Measurements from ENCODE around the gene TNKS2. TPM values are rescaled to one million over a fixed set of nuclear protein-coding genes. Genes with fewer than 3 reads are reported as not detected.

The TNKS2 gene
- total RNA-seq, 2 experiments from 2014 or later = 33.8 to 36.3 TPM

- no peak overlapping the region for H3K4me3 Mint-ChIP-seq
- H3K27ac Mint-ChIP-seq = no peak overlapping the region
- no peaks in the 10 kb centered on the region for H3K9me3 Mint-ChIP-seq
- peaks cover 44% of the 10 kb centered on the region for H3K36me3 Mint-ChIP-seq (ENCODE audit: low read depth)
- no peaks in the 10 kb centered on the region for H3K27me3 Mint-ChIP-seq
- DNase-seq = no peak
- CTCF ChIA-PET = interaction anchor here (1.6 kb wide), 1 partner anchor 9 kb away, joined by 6 read pairs; no protein-coding TSS in a partner anchor
- H3K4me1 Mint-ChIP-seq = no peaks in the 10 kb centered on the region
- POLR2A ChIA-PET = no interaction called here
Observed at GRCh38 chr10:91843083-91843482, 44.9 kb downstream of the TNKS2 start.

- CTCF ChIA-PET = interaction anchor here (0.6 to 1.0 kb wide), 4 partner anchors 40 to 1572 kb away, joined by 3 read pairs; no protein-coding TSS in a partner anchor
- H3K4me1 Mint-ChIP-seq = no peaks in the 10 kb centered on the region
- peaks cover 44% of the 10 kb centered on the region for H3K36me3 Mint-ChIP-seq (ENCODE audit: low read depth)
- DNase-seq = no peak
- no peak overlapping the region for H3K27ac Mint-ChIP-seq
- POLR2A ChIA-PET = interaction anchor here (0.7 kb wide), 1 partner anchor 485 kb away, joined by 3 read pairs; no protein-coding TSS in a partner anchor
- H3K9me3 Mint-ChIP-seq = no peaks in the 10 kb centered on the region
- no peaks in the 10 kb centered on the region for H3K27me3 Mint-ChIP-seq
- no peak overlapping the region for H3K4me3 Mint-ChIP-seq
Observed at GRCh38 chr10:91856637-91857036, 58.4 kb downstream of the TNKS2 start.

GRCh38 chr10:91860885-91861284, 62.7 kb downstream of the TNKS2 start:
- H3K27me3 Mint-ChIP-seq = no peaks in the 10 kb centered on the region
- ChIA-PET POLR2A (no interaction called here), CTCF (no interaction called here)
- no peaks in the 10 kb centered on the region for H3K9me3 Mint-ChIP-seq
- DNase-seq = no peak
- H3K36me3 Mint-ChIP-seq (ENCODE audit: low read depth) = peaks cover 49% of the 10 kb centered on the region
- H3K4me1 Mint-ChIP-seq = no peaks in the 10 kb centered on the region
- H3K4me3 Mint-ChIP-seq = no peak overlapping the region
- no peak overlapping the region for H3K27ac Mint-ChIP-seq

GRCh38 chr10:91864099-91864498, 65.9 kb downstream of the TNKS2 start:
- Mint-ChIP-seq H3K4me1 (no peaks in the 10 kb centered on the region), H3K4me3 (no peak overlapping the region), H3K27ac (no peak overlapping the region), H3K36me3 (ENCODE audit: low read depth) (peaks cover 30% of the 10 kb centered on the region), H3K9me3 (no peaks in the 10 kb centered on the region), H3K27me3 (no peaks in the 10 kb centered on the region)
- no peak for DNase-seq
- CTCF ChIA-PET = interaction anchor here (1.7 kb wide), 1 partner anchor 13 kb away, joined by 5 read pairs; no protein-coding TSS in a partner anchor
- POLR2A ChIA-PET = no interaction called here

- Mint-ChIP-seq H3K4me1 (no peaks in the 10 kb centered on the region), H3K4me3 (no peak overlapping the region), H3K9me3 (no peaks in the 10 kb centered on the region), H3K27me3 (no peaks in the 10 kb centered on the region), H3K36me3 (ENCODE audit: low read depth) (peaks cover 30% of the 10 kb centered on the region), H3K27ac (no peak overlapping the region)
- ChIA-PET CTCF (interaction anchor here (0.6 to 1.7 kb wide), 3 partner anchors 14 to 107 kb away, joined by 3 to 5 read pairs (median 4); no protein-coding TSS in a partner anchor), POLR2A (no interaction called here)
- no peak for DNase-seq
Observed at GRCh38 chr10:91864744-91865143, 66.5 kb downstream of the TNKS2 start.

GRCh38 chr10:91865562-91866081, 67.4 kb downstream of the TNKS2 start:
- POLR2A ChIA-PET = no interaction called here
- CTCF ChIA-PET = interaction anchor here (1.2 to 1.7 kb wide), 3 partner anchors 8 to 24 kb away, joined by 3 to 5 read pairs (median 3); no protein-coding TSS in a partner anchor
- Mint-ChIP-seq H3K9me3 (no peaks in the 10 kb centered on the region), H3K4me1 (no peaks in the 10 kb centered on the region), H3K27ac (no peak overlapping the region), H3K27me3 (no peaks in the 10 kb centered on the region), H3K36me3 (ENCODE audit: low read depth) (peaks cover 25% of the 10 kb centered on the region), H3K4me3 (no peak overlapping the region)
- no peak for DNase-seq

GRCh38 chr10:91875156-91875555, 76.9 kb downstream of the TNKS2 start:
- H3K36me3 Mint-ChIP-seq (ENCODE audit: low read depth) = no peaks in the 10 kb centered on the region
- POLR2A ChIA-PET = interaction anchor here (0.6 kb wide), 1 partner anchor 43 kb away, joined by 3 read pairs; no protein-coding TSS in a partner anchor
- H3K27me3 Mint-ChIP-seq = no peaks in the 10 kb centered on the region
- H3K4me1 Mint-ChIP-seq = no peaks in the 10 kb centered on the region
- no peaks in the 10 kb centered on the region for H3K9me3 Mint-ChIP-seq
- H3K27ac Mint-ChIP-seq = no peak overlapping the region
- no peak for DNase-seq
- CTCF ChIA-PET = no interaction called here
- no peak overlapping the region for H3K4me3 Mint-ChIP-seq

GRCh38 chr10:91875779-91876178, 77.6 kb downstream of the TNKS2 start:
- no peak overlapping the region for H3K27ac Mint-ChIP-seq
- no peak overlapping the region for H3K4me3 Mint-ChIP-seq
- POLR2A ChIA-PET = no interaction called here
- no peaks in the 10 kb centered on the region for H3K9me3 Mint-ChIP-seq
- CTCF ChIA-PET = no interaction called here
- H3K36me3 Mint-ChIP-seq (ENCODE audit: low read depth) = no peaks in the 10 kb centered on the region
- no peaks in the 10 kb centered on the region for H3K27me3 Mint-ChIP-seq
- no peak for DNase-seq
- no peaks in the 10 kb centered on the region for H3K4me1 Mint-ChIP-seq

- Mint-ChIP-seq H3K4me3 (no peak overlapping the region), H3K9me3 (no peaks in the 10 kb centered on the region), H3K36me3 (ENCODE audit: low read depth) (no peaks in the 10 kb centered on the region), H3K4me1 (no peaks in the 10 kb centered on the region), H3K27me3 (peaks cover 2% of the 10 kb centered on the region), H3K27ac (no peak overlapping the region)
- ChIA-PET CTCF (interaction anchor here (0.5 to 1.0 kb wide), 3 partner anchors 28 to 365 kb away, joined by 3 to 5 read pairs (median 3); no protein-coding TSS in a partner anchor), POLR2A (no interaction called here)
- no peak for DNase-seq
Observed at GRCh38 chr10:91879515-91880170, 81.4 kb downstream of the TNKS2 start.

GRCh38 chr10:91880310-91880709, 82.1 kb downstream of the TNKS2 start:
- CTCF ChIA-PET = interaction anchor here (0.5 kb wide), 1 partner anchor 48 kb away, joined by 3 read pairs; no protein-coding TSS in a partner anchor
- POLR2A ChIA-PET = no interaction called here
- Mint-ChIP-seq H3K27me3 (peaks cover 5% of the 10 kb centered on the region), H3K36me3 (ENCODE audit: low read depth) (no peaks in the 10 kb centered on the region), H3K27ac (no peak overlapping the region), H3K4me1 (no peaks in the 10 kb centered on the region), H3K9me3 (no peaks in the 10 kb centered on the region), H3K4me3 (no peak overlapping the region)
- DNase-seq = no peak

GRCh38 chr10:91883549-91884444, 85.6 kb downstream of the TNKS2 start:
- Mint-ChIP-seq H3K27me3 (peaks cover 22% of the 10 kb centered on the region), H3K27ac (no peak overlapping the region), H3K36me3 (ENCODE audit: low read depth) (no peaks in the 10 kb centered on the region), H3K9me3 (no peaks in the 10 kb centered on the region), H3K4me3 (no peak overlapping the region), H3K4me1 (peaks cover 9% of the 10 kb centered on the region)
- ChIA-PET POLR2A (no interaction called here), CTCF (interaction anchor here (0.5 kb wide), 1 partner anchor 44 kb away, joined by 3 read pairs; no protein-coding TSS in a partner anchor)
- DNase-seq = no peak

GRCh38 chr10:91884536-91884935, 86.3 kb downstream of the TNKS2 start:
- ChIA-PET POLR2A (no interaction called here), CTCF (interaction anchor here (1.0 kb wide), 1 partner anchor 14 kb away, joined by 3 read pairs; no protein-coding TSS in a partner anchor)
- no peak for DNase-seq
- Mint-ChIP-seq H3K4me3 (no peak overlapping the region), H3K9me3 (no peaks in the 10 kb centered on the region), H3K27me3 (peaks cover 23% of the 10 kb centered on the region), H3K27ac (no peak overlapping the region), H3K36me3 (ENCODE audit: low read depth) (no peaks in the 10 kb centered on the region), H3K4me1 (peaks cover 9% of the 10 kb centered on the region)

Measured in activated CD4-positive, alpha-beta T cell treated with anti-CD3 and anti-CD28 coated beads, Interleukin-2, amount 10 ng/mL, durations not matched to agents 7 days and 5 days (primary cell).